Adrenal gland (tissue), 5 donors: ENCODE data around the gene RBMS1.

Source experiments
- POLR2A ChIP-seq, 2 donors: fragments of 450-650 bp; IDR thresholded peaks; one replicate each; pipeline ENCODE4 v1.6.1; 2017; ENCODE audit warnings: antibody characterized with exemption in 2 of 2, mild to moderate bottlenecking in 2 of 2, moderate library complexity in 1 of 2
- TF ChIP-seq, protein P1 (sequence below), 6 experiments: fragments of 450-650 bp in 4 of 6; fragments of 200-600 bp in 2 of 6; sonication (generic) in 1 of 6; IDR thresholded peaks; 1 replicate in 5 of 6; 2 replicates in 1 of 6; pipeline versions ENCODE4 v1.5.1 to v1.8.0; 2016 to 2021; ENCODE audit warnings: antibody characterized with exemption in 6 of 6, mild to moderate bottlenecking in 2 of 6, moderate library complexity in 1 of 6
- donor health status: DM: no; HTN: no; CAD: no.

DNA sequence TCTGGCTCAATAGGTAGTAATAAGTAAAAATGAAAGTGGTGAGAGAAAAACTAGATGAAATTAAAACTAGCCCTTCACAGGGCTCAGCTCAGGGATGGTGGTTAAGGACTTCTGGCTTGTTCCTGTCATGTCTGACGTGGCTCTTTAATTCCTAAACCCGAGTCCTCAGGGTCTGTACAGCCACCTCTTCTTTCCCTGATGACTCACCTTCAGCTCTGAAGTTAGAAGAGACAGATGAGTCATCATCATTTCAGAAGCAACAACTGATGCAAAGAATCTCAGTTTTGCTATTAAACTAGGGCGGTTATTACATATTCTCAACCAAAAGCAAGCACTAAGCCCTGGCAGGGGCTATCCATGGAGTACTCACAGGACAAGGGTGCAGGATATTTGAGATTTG, 269.5 kb downstream of the RBMS1 start:
- TF ChIP-seq, protein P1, sequence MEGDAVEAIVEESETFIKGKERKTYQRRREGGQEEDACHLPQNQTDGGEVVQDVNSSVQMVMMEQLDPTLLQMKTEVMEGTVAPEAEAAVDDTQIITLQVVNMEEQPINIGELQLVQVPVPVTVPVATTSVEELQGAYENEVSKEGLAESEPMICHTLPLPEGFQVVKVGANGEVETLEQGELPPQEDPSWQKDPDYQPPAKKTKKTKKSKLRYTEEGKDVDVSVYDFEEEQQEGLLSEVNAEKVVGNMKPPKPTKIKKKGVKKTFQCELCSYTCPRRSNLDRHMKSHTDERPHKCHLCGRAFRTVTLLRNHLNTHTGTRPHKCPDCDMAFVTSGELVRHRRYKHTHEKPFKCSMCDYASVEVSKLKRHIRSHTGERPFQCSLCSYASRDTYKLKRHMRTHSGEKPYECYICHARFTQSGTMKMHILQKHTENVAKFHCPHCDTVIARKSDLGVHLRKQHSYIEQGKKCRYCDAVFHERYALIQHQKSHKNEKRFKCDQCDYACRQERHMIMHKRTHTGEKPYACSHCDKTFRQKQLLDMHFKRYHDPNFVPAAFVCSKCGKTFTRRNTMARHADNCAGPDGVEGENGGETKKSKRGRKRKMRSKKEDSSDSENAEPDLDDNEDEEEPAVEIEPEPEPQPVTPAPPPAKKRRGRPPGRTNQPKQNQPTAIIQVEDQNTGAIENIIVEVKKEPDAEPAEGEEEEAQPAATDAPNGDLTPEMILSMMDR (IDR thresholded peaks at IDR 0.05), result no peak
- TF ChIP-seq POLR2A (IDR thresholded peaks at IDR 0.05), result no peak
